PFSK-1 (cell line): ENCODE data around the gene CTIF.

Source experiments
- POLR2AphosphoS5 ChIP-seq: IDR thresholded peaks from 2 replicates; pipeline ENCODE4 v1.6.1; 2012; ENCODE audit warnings: low read depth, mild to moderate bottlenecking, control low read depth, low read length, moderate library complexity
- SIN3A ChIP-seq: IDR thresholded peaks from 2 replicates; pipeline ENCODE4 v1.6.1; 2012; ENCODE audit warnings: mild to moderate bottlenecking, low read length, moderate library complexity, borderline replicate concordance; ENCODE audit not compliant: insufficient read depth

DNA sequence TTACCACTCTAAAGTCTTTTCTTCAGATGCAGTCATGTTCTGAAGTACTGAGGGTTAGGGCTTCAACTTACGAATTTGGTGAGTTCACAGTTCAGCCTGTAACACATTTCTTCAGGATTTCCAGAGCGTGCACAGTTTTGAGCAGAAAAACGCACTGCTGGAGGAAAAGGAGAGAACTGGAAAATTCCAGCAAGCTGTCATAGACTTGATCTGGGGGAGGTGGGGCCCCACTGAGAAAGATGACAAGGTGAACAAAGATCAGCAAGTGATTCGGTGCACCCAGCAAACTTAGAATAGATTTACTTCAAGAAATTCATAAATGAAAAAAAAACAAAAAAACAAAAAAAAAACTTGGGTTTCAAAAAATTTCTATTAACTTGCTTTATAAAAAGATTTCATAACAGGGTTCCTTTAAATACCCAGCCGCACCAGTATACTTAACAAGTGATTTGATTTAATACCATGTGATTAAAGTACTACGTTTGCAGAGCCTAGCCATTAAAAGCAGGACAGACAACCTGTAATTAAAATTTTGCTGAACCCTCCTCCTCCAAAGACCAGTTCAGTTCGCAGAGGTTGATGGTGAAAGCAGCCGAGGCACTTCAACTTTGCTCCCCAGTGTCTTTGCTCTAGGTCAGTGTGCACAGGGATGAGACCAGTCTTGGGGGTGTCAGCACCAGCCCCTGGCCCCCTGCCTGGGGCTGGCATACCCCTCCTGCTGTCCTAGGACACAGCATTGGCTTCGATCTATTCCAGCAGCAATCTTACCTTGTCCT, 30.5 kb downstream of the CTIF start:
- no peak for TF ChIP-seq POLR2AphosphoS5
- no peak for TF ChIP-seq SIN3A
